MCF 10A (cell line): ENCODE measurements around the gene ZNF135. TPM values are rescaled to one million over a fixed set of nuclear protein-coding genes. Genes with fewer than 3 reads are reported as not detected.

Experiments
- BruUV-seq: library from RNA; stranded (reverse); fragments of 400-500 nt; replicated peaks from 2 replicates; lab custom pipeline; 2021; lab: Mats Ljungman, UMichigan
- CTCF ChIA-PET: fragments of 300-600 bp; sonication (Branson Sonifier 250); formaldehyde crosslinking; extraction: SDS; loops from one replicate; lab custom pipeline; 2021; ENCODE audit warnings: antibody characterized with exemption, inconsistent platforms; lab: Yijun Ruan, JAX
- POLR2A ChIA-PET: fragments of 300-600, 350-650 bp; sonication (Branson Sonifier 250); formaldehyde crosslinking; extraction: SDS; loops from one replicate; lab custom pipeline; 2020; ENCODE audit warnings: antibody characterized with exemption, inconsistent platforms; lab: Yijun Ruan, JAX
- DNase-seq: peaks from one replicate; pipeline ENCODE4 v3.0.0-alpha.2; 2018; ENCODE audit not compliant: unreplicated experiment
- H3K27ac Mint-ChIP-seq: one replicate; pipeline ENCODE4 v1.8.0; 2022; ENCODE audit warnings: mild to moderate bottlenecking, low read depth, mixed read lengths; ENCODE audit not compliant: unreplicated experiment
- H3K27me3 Mint-ChIP-seq: one replicate; pipeline ENCODE4 v1.8.0; 2022; ENCODE audit warnings: mixed read lengths; ENCODE audit not compliant: insufficient read depth, unreplicated experiment
- H3K36me3 Mint-ChIP-seq: one replicate; pipeline ENCODE4 v1.8.0; 2022; ENCODE audit warnings: mild to moderate bottlenecking, moderate library complexity, mixed read lengths; ENCODE audit not compliant: insufficient read depth, unreplicated experiment
- H3K4me1 Mint-ChIP-seq: one replicate; pipeline ENCODE4 v1.8.0; 2022; ENCODE audit warnings: mixed read lengths; ENCODE audit not compliant: insufficient read depth, unreplicated experiment
- H3K4me3 Mint-ChIP-seq: one replicate; pipeline ENCODE4 v1.8.0; 2022; ENCODE audit warnings: mild to moderate bottlenecking, moderate library complexity, mixed read lengths; ENCODE audit not compliant: unreplicated experiment
- H3K9me3 Mint-ChIP-seq: one replicate; pipeline ENCODE4 v1.8.0; 2022; ENCODE audit warnings: mixed read lengths; ENCODE audit not compliant: unreplicated experiment
- intact Hi-C: fragments of 100-400 bp; cut with micrococcal nuclease; formaldehyde crosslinking; loops from 2 replicates; pipeline ENCODE4 v1.14.1; 2022
- total RNA-seq: library from RNA; stranded (reverse); gene quantifications from 2 replicates; pipeline ENCODE4 v1.2.3, GENCODE V29; 2022
- TF ChIP-seq, protein P1 (sequence below): fragments of 200-600 bp; IDR thresholded peaks from one replicate; pipeline ENCODE4 v1.8.0; 2022; ENCODE audit warnings: antibody characterized with exemption, mild to moderate bottlenecking; ENCODE audit not compliant: unreplicated experiment

Gene ZNF135
- total RNA-seq, 1 experiment from 2014 or later = not detected

DNA sequence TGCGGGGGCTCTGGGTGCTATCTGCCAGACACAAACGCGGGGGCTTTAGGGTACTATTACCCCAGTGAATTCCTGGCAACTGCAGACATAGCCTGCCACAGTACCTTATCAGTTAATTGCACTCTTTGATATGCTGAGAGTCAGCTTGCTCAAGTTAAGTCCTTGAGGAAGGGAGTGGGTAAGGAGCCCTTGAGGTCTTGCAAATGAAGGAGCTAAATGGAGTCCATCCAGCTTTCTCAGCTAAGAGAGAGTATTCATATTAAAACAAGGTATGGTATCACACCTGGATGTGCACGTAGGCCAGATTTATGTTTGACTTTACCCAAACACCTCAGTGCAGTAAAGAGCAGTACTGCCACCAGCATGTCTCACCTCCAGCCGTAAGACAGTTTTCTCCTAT lies 44.9 kb upstream of the ZNF135 start:
- intact Hi-C loops = no loop called here
- no peaks in the 10 kb centered on the region for H3K27me3 Mint-ChIP-seq
- no peak overlapping the region for H3K4me3 Mint-ChIP-seq
- peaks cover 17% of the 10 kb centered on the region for H3K9me3 Mint-ChIP-seq
- no peaks in the 10 kb centered on the region for H3K4me1 Mint-ChIP-seq
- TF ChIP-seq, protein P1, sequence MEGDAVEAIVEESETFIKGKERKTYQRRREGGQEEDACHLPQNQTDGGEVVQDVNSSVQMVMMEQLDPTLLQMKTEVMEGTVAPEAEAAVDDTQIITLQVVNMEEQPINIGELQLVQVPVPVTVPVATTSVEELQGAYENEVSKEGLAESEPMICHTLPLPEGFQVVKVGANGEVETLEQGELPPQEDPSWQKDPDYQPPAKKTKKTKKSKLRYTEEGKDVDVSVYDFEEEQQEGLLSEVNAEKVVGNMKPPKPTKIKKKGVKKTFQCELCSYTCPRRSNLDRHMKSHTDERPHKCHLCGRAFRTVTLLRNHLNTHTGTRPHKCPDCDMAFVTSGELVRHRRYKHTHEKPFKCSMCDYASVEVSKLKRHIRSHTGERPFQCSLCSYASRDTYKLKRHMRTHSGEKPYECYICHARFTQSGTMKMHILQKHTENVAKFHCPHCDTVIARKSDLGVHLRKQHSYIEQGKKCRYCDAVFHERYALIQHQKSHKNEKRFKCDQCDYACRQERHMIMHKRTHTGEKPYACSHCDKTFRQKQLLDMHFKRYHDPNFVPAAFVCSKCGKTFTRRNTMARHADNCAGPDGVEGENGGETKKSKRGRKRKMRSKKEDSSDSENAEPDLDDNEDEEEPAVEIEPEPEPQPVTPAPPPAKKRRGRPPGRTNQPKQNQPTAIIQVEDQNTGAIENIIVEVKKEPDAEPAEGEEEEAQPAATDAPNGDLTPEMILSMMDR = no peak
- ChIA-PET CTCF (no interaction called here), POLR2A (no interaction called here)
- H3K27ac Mint-ChIP-seq = no peak overlapping the region
- H3K36me3 Mint-ChIP-seq = peaks cover 4% of the 10 kb centered on the region
- no peak for DNase-seq
- BruUV-seq = no TSS peak

DNA sequence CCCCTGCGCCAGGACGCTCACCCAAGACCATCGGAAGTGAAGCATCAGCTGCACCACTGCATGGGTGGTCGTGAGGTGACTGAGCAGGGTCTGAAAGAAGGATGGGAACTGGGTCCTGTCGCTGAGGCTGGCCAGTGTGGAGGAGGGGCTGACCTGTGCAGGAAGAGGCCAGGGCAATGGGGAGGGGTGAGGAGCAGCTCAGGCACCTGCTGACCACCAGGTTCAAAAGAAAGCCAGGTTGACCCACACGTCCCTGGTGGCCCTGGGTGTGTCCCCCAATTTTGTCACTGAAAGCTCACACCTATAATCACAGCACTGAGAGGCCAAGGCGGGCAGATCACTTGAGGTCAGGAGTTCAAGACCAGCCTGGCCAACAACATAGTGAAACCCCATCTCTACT lies 39.0 kb upstream of the ZNF135 start:
- Mint-ChIP-seq H3K9me3 (peaks cover 8% of the 10 kb centered on the region), H3K27ac (no peak overlapping the region), H3K27me3 (no peaks in the 10 kb centered on the region), H3K36me3 (no peaks in the 10 kb centered on the region), H3K4me3 (no peak overlapping the region), H3K4me1 (no peaks in the 10 kb centered on the region)
- no peak for DNase-seq
- intact Hi-C loops = no loop called here
- no TSS peak for BruUV-seq
- ChIA-PET CTCF (interaction anchor here (0.7 kb wide), 1 partner anchor 19 kb away, joined by 5 read pairs; no protein-coding TSS in a partner anchor), POLR2A (no interaction called here)
- TF ChIP-seq, protein P1 = no peak

DNA sequence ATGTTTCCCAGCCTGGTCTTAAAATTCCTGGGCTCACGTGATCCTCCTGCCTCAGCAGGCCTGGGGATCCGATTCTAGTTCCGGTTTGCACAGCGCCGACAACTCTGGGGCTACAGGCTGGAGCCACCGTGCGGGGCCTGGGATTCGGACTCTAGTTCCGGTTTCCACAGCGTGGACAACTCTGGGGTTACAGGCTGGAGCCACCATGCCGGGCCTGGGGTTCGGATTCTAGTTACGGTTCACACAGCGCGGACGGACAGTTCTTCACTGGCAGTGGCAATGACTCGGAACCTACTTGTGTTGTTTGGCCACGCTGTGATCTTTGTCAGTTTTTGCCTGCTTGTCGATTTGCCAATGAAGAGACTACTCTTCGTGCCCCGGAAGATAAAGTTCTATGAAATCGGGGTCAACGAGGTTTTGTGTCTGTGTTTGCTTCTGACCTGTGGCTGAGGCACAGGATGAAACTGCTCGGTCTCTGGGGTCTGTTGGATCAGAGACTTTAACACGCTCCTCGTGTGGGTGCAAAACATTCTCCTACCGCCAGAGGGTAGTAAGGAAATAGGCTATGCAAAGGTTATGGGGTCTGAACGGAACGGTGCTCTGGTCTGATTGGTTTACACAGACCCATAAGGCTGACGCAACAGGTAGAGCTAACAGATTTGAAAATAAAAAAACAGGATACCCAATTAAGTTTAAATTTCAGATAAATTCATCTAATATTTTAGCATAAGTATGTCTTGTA lies 37.4 kb upstream of the ZNF135 start:
- DNase-seq = no peak
- ChIA-PET CTCF (no interaction called here), POLR2A (no interaction called here)
- Mint-ChIP-seq H3K27me3 (no peaks in the 10 kb centered on the region), H3K4me1 (no peaks in the 10 kb centered on the region), H3K9me3 (peaks cover 8% of the 10 kb centered on the region), H3K36me3 (no peaks in the 10 kb centered on the region), H3K4me3 (no peak overlapping the region), H3K27ac (no peak overlapping the region)
- BruUV-seq = no TSS peak
- intact Hi-C loops = no loop called here
- TF ChIP-seq, protein P1 = no peak

DNA sequence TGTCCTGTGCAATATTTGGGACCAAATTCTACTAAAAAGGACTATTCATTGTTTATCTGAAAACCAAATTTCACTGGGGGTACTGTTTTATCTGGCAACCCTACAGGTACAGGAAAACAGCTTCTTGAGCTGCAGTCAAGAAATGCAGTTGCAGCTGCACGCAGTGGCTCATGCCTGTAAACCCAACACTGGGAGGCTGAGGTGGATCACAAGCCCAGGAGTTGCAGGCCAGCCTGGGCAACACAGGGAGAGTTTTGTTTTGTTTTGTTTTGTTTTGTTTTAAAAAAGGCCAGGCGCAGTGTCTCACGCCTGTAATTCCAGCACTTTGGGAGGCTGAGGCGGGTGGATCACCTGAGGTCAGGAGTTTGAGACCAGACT lies 36.8 kb upstream of the ZNF135 start:
- Mint-ChIP-seq H3K9me3 (peaks cover 8% of the 10 kb centered on the region), H3K4me1 (no peaks in the 10 kb centered on the region), H3K36me3 (no peaks in the 10 kb centered on the region), H3K27me3 (no peaks in the 10 kb centered on the region), H3K27ac (no peak overlapping the region), H3K4me3 (no peak overlapping the region)
- TF ChIP-seq, protein P1 = no peak
- CTCF ChIA-PET = no interaction called here
- intact Hi-C loops = no loop called here
- POLR2A ChIA-PET = no interaction called here
- no TSS peak for BruUV-seq
- no peak for DNase-seq
